ENCODE data around the gene LAMA5. TPM values are rescaled to one million over a fixed set of nuclear protein-coding genes. Genes with fewer than 3 reads are reported as not detected.

LAMA5 gene
- total and polyA plus RNA-seq, 4 donors = 116 to 315 (median 244) TPM

- H3K9me3 ChIP-seq (ENCODE audit: control insufficient read depth in 4 of 4, insufficient read depth in 3 of 4, low read length in 3 of 4) = no peaks in the 10 kb centered on the region
- H3K4me3 ChIP-seq = no peak overlapping the region
- H3K36me3 ChIP-seq (ENCODE audit: control insufficient read depth in 4 of 4, insufficient read depth in 4 of 4, low read length in 4 of 4) = peaks cover 0 to 92% (median 9%) of the 10 kb centered on the region in 4 donors
- no peaks in the 10 kb centered on the region for H3K27me3 ChIP-seq (ENCODE audit: control insufficient read depth in 3 of 3, insufficient read depth in 3 of 3, low read length in 2 of 3)
- H3K27ac ChIP-seq (ENCODE audit: low read depth in 1 of 2, low read length in 1 of 2) = no peak overlapping the region
- ATAC-seq (ENCODE audit: insufficient read depth, low FRiP score) (no peak), DNase-seq (no peak)
- no peaks in the 10 kb centered on the region for H3K4me1 ChIP-seq (ENCODE audit: control insufficient read depth in 5 of 5, insufficient read depth in 5 of 5, low read length in 5 of 5)
- TF ChIP-seq, protein P1, sequence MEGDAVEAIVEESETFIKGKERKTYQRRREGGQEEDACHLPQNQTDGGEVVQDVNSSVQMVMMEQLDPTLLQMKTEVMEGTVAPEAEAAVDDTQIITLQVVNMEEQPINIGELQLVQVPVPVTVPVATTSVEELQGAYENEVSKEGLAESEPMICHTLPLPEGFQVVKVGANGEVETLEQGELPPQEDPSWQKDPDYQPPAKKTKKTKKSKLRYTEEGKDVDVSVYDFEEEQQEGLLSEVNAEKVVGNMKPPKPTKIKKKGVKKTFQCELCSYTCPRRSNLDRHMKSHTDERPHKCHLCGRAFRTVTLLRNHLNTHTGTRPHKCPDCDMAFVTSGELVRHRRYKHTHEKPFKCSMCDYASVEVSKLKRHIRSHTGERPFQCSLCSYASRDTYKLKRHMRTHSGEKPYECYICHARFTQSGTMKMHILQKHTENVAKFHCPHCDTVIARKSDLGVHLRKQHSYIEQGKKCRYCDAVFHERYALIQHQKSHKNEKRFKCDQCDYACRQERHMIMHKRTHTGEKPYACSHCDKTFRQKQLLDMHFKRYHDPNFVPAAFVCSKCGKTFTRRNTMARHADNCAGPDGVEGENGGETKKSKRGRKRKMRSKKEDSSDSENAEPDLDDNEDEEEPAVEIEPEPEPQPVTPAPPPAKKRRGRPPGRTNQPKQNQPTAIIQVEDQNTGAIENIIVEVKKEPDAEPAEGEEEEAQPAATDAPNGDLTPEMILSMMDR (IDR thresholded peaks at IDR 0.05; ENCODE audit: control extremely low read depth, extremely low read depth) = no peak
- no peak overlapping the region for H3K9ac ChIP-seq (ENCODE audit: insufficient read depth in 1 of 2, low read length in 2 of 2)
- 91 to 93% methylated on average over 29 to 33 of the region's 33 CpGs for WGBS, 2 donors
Measured at GRCh38 chr20:62327726-62328495, 39.2 kb downstream of the LAMA5 start.

- WGBS, 2 donors = 87 to 90% methylated on average over 29 to 30 of the region's 30 CpGs
- Histone ChIP-seq H3K36me3 (ENCODE audit: control insufficient read depth in 4 of 4, insufficient read depth in 4 of 4, low read length in 4 of 4) (peaks cover 0 to 92% (median 8%) of the 10 kb centered on the region in 4 donors), H3K4me1 (ENCODE audit: control insufficient read depth in 5 of 5, insufficient read depth in 5 of 5, low read length in 5 of 5) (no peaks in the 10 kb centered on the region), H3K27ac (ENCODE audit: low read depth in 1 of 2, low read length in 1 of 2) (no peak overlapping the region), H3K27me3 (ENCODE audit: control insufficient read depth in 3 of 3, insufficient read depth in 3 of 3, low read length in 2 of 3) (no peaks in the 10 kb centered on the region), H3K9me3 (ENCODE audit: control insufficient read depth in 4 of 4, insufficient read depth in 3 of 4, low read length in 3 of 4) (no peaks in the 10 kb centered on the region), H3K4me3 (no peak overlapping the region), H3K9ac (ENCODE audit: insufficient read depth in 1 of 2, low read length in 2 of 2) (no peak overlapping the region)
- ATAC-seq (ENCODE audit: insufficient read depth, low FRiP score) (no peak), DNase-seq (no peak)
- TF ChIP-seq, protein P1 (IDR thresholded peaks at IDR 0.05; ENCODE audit: control extremely low read depth, extremely low read depth) = no peak
Measured at GRCh38 chr20:62326959-62327725, 40.0 kb downstream of the LAMA5 start.

DNA sequence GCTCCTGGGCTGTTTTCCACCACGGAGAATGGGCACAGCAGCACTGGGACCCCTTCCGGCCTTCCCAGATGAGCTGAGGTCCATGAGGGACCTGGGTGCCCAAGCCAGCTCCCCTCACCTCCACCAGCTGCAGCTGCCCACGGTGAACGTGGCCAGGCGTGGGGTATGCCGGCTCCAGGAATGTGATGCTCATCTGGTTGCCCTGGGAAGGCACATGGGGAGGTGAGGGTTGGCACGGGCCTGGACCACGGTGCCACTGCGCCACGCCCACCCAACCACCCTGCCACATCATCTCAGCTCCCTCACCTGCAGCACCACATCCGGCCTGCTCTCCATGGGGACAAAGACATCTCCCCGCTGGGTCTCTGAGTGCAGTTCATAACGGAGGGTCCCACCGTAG, 40.6 kb downstream of the LAMA5 start:
- H3K9me3 ChIP-seq (ENCODE audit: control insufficient read depth in 4 of 4, insufficient read depth in 3 of 4, low read length in 3 of 4) = no peaks in the 10 kb centered on the region
- no peaks in the 10 kb centered on the region for H3K27me3 ChIP-seq (ENCODE audit: control insufficient read depth in 3 of 3, insufficient read depth in 3 of 3, low read length in 2 of 3)
- ATAC-seq (ENCODE audit: insufficient read depth, low FRiP score) (no peak), DNase-seq (no peak)
- H3K27ac ChIP-seq (ENCODE audit: low read depth in 1 of 2, low read length in 1 of 2) = no peak overlapping the region
- peaks cover 0 to 92% (median 8%) of the 10 kb centered on the region in 4 donors for H3K36me3 ChIP-seq (ENCODE audit: control insufficient read depth in 4 of 4, insufficient read depth in 4 of 4, low read length in 4 of 4)
- H3K4me1 ChIP-seq (ENCODE audit: control insufficient read depth in 5 of 5, insufficient read depth in 5 of 5, low read length in 5 of 5) = no peaks in the 10 kb centered on the region
- H3K9ac ChIP-seq (ENCODE audit: insufficient read depth in 1 of 2, low read length in 2 of 2) = no peak overlapping the region
- no peak overlapping the region for H3K4me3 ChIP-seq
- TF ChIP-seq, protein P1 (IDR thresholded peaks at IDR 0.05; ENCODE audit: control extremely low read depth, extremely low read depth) = no peak
- 90 to 96% methylated on average over 14 of the region's 14 CpGs for WGBS, 2 donors
